Esophagus muscularis mucosa (tissue), 4 donors: ENCODE data around the gene BPIFB2.

ENCODE experiments used
- EP300 ChIP-seq: sonication (generic); formaldehyde crosslinking; IDR thresholded peaks from one replicate; pipeline ENCODE4 v1.6.1; 2017; ENCODE audit warnings: antibody characterized with exemption
- POLR2A ChIP-seq: fragments of 450-650 bp; IDR thresholded peaks from one replicate; pipeline ENCODE4 v1.6.1; 2017; ENCODE audit warnings: antibody characterized with exemption, moderate library complexity, mild to moderate bottlenecking, low read depth
- POLR2AphosphoS5 ChIP-seq, 2 donors: sonication (generic); formaldehyde crosslinking; IDR thresholded peaks; one replicate each; pipeline ENCODE4 v1.6.1; 2017; ENCODE audit warnings: antibody characterized with exemption in 2 of 2
- TF ChIP-seq, protein P1 (sequence below), 3 experiments: fragments of 200-600 bp in 2 of 3; fragments of 450-650 bp in 1 of 3; sonication (generic) in 2 of 3; IDR thresholded peaks; one replicate each; pipeline ENCODE4 v1.5.1; 2017 to 2019; ENCODE audit warnings: antibody characterized with exemption in 3 of 3, mild to moderate bottlenecking in 2 of 3, moderate library complexity in 1 of 3

- TF ChIP-seq, protein P1, sequence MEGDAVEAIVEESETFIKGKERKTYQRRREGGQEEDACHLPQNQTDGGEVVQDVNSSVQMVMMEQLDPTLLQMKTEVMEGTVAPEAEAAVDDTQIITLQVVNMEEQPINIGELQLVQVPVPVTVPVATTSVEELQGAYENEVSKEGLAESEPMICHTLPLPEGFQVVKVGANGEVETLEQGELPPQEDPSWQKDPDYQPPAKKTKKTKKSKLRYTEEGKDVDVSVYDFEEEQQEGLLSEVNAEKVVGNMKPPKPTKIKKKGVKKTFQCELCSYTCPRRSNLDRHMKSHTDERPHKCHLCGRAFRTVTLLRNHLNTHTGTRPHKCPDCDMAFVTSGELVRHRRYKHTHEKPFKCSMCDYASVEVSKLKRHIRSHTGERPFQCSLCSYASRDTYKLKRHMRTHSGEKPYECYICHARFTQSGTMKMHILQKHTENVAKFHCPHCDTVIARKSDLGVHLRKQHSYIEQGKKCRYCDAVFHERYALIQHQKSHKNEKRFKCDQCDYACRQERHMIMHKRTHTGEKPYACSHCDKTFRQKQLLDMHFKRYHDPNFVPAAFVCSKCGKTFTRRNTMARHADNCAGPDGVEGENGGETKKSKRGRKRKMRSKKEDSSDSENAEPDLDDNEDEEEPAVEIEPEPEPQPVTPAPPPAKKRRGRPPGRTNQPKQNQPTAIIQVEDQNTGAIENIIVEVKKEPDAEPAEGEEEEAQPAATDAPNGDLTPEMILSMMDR (IDR thresholded peaks at IDR 0.05) = no peak
- TF ChIP-seq EP300 = no peak
- TF ChIP-seq POLR2A = no peak
- no peak for TF ChIP-seq POLR2AphosphoS5 (IDR thresholded peaks at IDR 0.05)
Observed at GRCh38 chr20:32958574-32958973, 48.9 kb upstream of the BPIFB2 start.
